A673 (cell line): ENCODE data around the gene PCED1B. TPM values are rescaled to one million over a fixed set of nuclear protein-coding genes. Genes with fewer than 3 reads are reported as not detected.

Source experiments
- BruUV-seq: library from RNA; stranded (reverse); fragments of 400-500 nt; replicated peaks from 2 replicates; lab custom pipeline; 2021; lab: Mats Ljungman, UMichigan
- CTCF ChIA-PET: fragments of 300-600 bp; sonication (Branson Sonifier 250); formaldehyde crosslinking; loops from one replicate; lab custom pipeline; 2022; ENCODE audit warnings: antibody characterized with exemption; lab: Charles Lee
- POLR2A ChIA-PET: fragments of 300-600 bp; sonication (Branson Sonifier 250); formaldehyde crosslinking; loops from one replicate; lab custom pipeline; 2022; ENCODE audit warnings: antibody characterized with exemption; ENCODE audit not compliant: low non-redundant PET; lab: Charles Lee
- DNase-seq: peaks from one replicate; pipeline ENCODE4 v3.0.0-alpha.2; 2015; ENCODE audit warnings: low spot score
- H3K27ac ChIP-seq: fragments of 200-600 bp; sonication (generic); 2 replicates; pipeline ENCODE4 v1.5.1; 2016; ENCODE audit warnings: mixed run types, low read depth, mild to moderate bottlenecking, mixed read lengths, antibody characterized with exemption, low read length; ENCODE audit not compliant: poor library complexity, severe bottlenecking
- H3K27me3 ChIP-seq: fragments of 200-600 bp; sonication (generic); replicated peaks from 2 replicates; pipeline ENCODE4 v1.6.1; 2017; ENCODE audit warnings: mixed run types, low read depth, mild to moderate bottlenecking, mixed read lengths, antibody characterized with exemption, low read length; ENCODE audit not compliant: insufficient read depth, poor library complexity
- H3K36me3 ChIP-seq: fragments of 200-600 bp; sonication (generic); 2 replicates; pipeline ENCODE4 v1.6.1; 2016; ENCODE audit warnings: mixed run types, mild to moderate bottlenecking, mixed read lengths, antibody characterized with exemption, low read length; ENCODE audit not compliant: insufficient read depth, poor library complexity, severe bottlenecking
- H3K4me1 ChIP-seq: fragments of 200-600 bp; sonication (generic); 2 replicates; pipeline ENCODE4 v1.6.1; 2017; ENCODE audit warnings: mixed run types, mild to moderate bottlenecking, mixed read lengths, antibody characterized with exemption, low read length; ENCODE audit not compliant: insufficient read depth, poor library complexity, severe bottlenecking
- H3K4me3 ChIP-seq: fragments of 200-600 bp; sonication (generic); 2 replicates; pipeline ENCODE4 v1.5.1; 2016; ENCODE audit warnings: low read depth, mixed run types, mild to moderate bottlenecking, mixed read lengths, low read length; ENCODE audit not compliant: poor library complexity, severe bottlenecking
- H3K9me3 ChIP-seq: fragments of 200-600 bp; sonication (generic); 2 replicates; pipeline ENCODE4 v1.6.1; 2016; ENCODE audit warnings: mixed run types, low read depth, mild to moderate bottlenecking, mixed read lengths, antibody characterized with exemption, low read length; ENCODE audit not compliant: poor library complexity, severe bottlenecking
- CTCF ChIP-seq: fragments of 300-800, 200-600 bp; sonication (generic); conservative IDR thresholded peaks from 2 replicates; pipeline ENCODE4 v1.5.1; 2017; ENCODE audit warnings: low read depth, mild to moderate bottlenecking, antibody characterized with exemption, low read length, moderate library complexity, mixed read lengths
- EZH2 ChIP-seq: fragments of 200-600 bp; sonication (generic); IDR thresholded peaks from 2 replicates; pipeline ENCODE4 v1.6.1; 2017; ENCODE audit warnings: borderline replicate concordance, low read depth, mild to moderate bottlenecking, mixed read lengths, antibody characterized with exemption, low read length; ENCODE audit not compliant: poor library complexity, severe bottlenecking
- intact Hi-C: fragments of 100-400 bp; cut with micrococcal nuclease; formaldehyde crosslinking; loops from one replicate; pipeline ENCODE4 v1.10.0; 2022; ENCODE audit not compliant: unreplicated experiment
- total RNA-seq: library from RNA; stranded (reverse); gene quantifications from 2 replicates; pipeline ENCODE4 v1.2.3, GENCODE V29; 2021

PCED1B gene
- total RNA-seq, 1 experiment from 2014 or later, result 3.1 TPM

- ChIA-PET CTCF (no interaction called here), POLR2A (no interaction called here)
- H3K36me3 ChIP-seq, result no peaks in the 10 kb centered on the region
- no peak overlapping the region for H3K27ac ChIP-seq
- no peaks in the 10 kb centered on the region for H3K27me3 ChIP-seq
- no peaks in the 10 kb centered on the region for H3K9me3 ChIP-seq
- H3K4me1 ChIP-seq, result peaks cover 40% of the 10 kb centered on the region
- no peak overlapping the region for H3K4me3 ChIP-seq
- DNase-seq, result no peak
- BruUV-seq, result no TSS peak
- intact Hi-C loops, result no loop called here
- TF ChIP-seq CTCF (no peak), EZH2 (no peak)
These were observed 13.0 kb upstream of the PCED1B start for GRCh38 chr12:47066278-47067025.

GRCh38 chr12:47067176-47067575 is 12.2 kb upstream of the PCED1B start:
- TF ChIP-seq EZH2 (no peak), CTCF (no peak)
- H3K4me1 ChIP-seq, result peaks cover 40% of the 10 kb centered on the region
- ChIA-PET POLR2A (interaction anchor here (0.6 kb wide), 1 partner anchor 12 kb away, joined by 3 read pairs; no protein-coding TSS in a partner anchor), CTCF (interaction anchor here (0.6 kb wide), 1 partner anchor 1543 kb away, joined by 3 read pairs; no protein-coding TSS in a partner anchor)
- DNase-seq, result no peak
- H3K36me3 ChIP-seq, result no peaks in the 10 kb centered on the region
- no peak overlapping the region for H3K27ac ChIP-seq
- no peaks in the 10 kb centered on the region for H3K9me3 ChIP-seq
- intact Hi-C loops, result no loop called here
- BruUV-seq, result no TSS peak
- no peak overlapping the region for H3K4me3 ChIP-seq
- no peaks in the 10 kb centered on the region for H3K27me3 ChIP-seq

GRCh38 chr12:47067771-47068431 is 11.5 kb upstream of the PCED1B start:
- ChIA-PET CTCF (interaction anchor here (0.6 kb wide), 1 partner anchor 1542 kb away, joined by 3 read pairs; no protein-coding TSS in a partner anchor), POLR2A (interaction anchor here (0.6 kb wide), 1 partner anchor 13 kb away, joined by 3 read pairs; no protein-coding TSS in a partner anchor)
- no peak overlapping the region for H3K27ac ChIP-seq
- no TSS peak for BruUV-seq
- peaks cover 44% of the 10 kb centered on the region for H3K4me1 ChIP-seq
- intact Hi-C loops, result no loop called here
- H3K9me3 ChIP-seq, result no peaks in the 10 kb centered on the region
- H3K4me3 ChIP-seq, result no peak overlapping the region
- no peaks in the 10 kb centered on the region for H3K36me3 ChIP-seq
- TF ChIP-seq EZH2, result no peak
- TF ChIP-seq CTCF, result no peak
- no peaks in the 10 kb centered on the region for H3K27me3 ChIP-seq
- DNase-seq, result peak; percentile 83
